HFF-Myc (cell line): Measurements from ENCODE around the gene KIZ.
A peak's percentile ranks its signal among the peaks of the same experiment; 100 is the strongest.

Source experiments
- DNase-seq: peaks from one replicate; pipeline ENCODE4 v3.0.0-alpha.2; 2011; ENCODE audit warnings: low read depth; ENCODE audit errors: extremely low read depth
- H3K4me3 ChIP-seq: replicated peaks from 2 replicates; pipeline ENCODE4 v1.5.1; 2011; ENCODE audit warnings: low read depth, mild to moderate bottlenecking, control low read depth, low read length
- TF ChIP-seq, protein P1 (sequence below): IDR thresholded peaks from 2 replicates; pipeline ENCODE4 v1.5.1; 2012; ENCODE audit warnings: mild to moderate bottlenecking, low read depth, low read length, control low read depth; ENCODE audit errors: missing control alignments

KIZ gene, protein sequence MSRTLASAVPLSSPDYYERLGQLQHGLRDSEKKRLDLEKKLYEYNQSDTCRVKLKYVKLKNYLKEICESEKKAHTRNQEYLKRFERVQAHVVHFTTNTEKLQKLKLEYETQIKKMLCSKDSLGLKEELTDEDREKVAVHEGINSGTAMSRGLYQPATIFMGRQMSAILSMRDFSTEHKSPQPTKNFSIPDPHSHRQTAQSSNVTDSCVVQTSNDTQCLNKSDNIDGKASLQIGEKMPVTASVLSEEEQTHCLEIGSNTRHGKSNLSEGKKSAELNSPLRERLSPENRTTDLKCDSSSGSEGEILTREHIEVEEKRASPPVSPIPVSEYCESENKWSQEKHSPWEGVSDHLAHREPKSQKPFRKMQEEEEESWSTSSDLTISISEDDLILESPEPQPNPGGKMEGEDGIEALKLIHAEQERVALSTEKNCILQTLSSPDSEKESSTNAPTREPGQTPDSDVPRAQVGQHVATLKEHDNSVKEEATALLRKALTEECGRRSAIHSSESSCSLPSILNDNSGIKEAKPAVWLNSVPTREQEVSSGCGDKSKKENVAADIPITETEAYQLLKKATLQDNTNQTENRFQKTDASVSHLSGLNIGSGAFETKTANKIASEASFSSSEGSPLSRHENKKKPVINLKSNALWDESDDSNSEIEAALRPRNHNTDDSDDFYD

DNA sequence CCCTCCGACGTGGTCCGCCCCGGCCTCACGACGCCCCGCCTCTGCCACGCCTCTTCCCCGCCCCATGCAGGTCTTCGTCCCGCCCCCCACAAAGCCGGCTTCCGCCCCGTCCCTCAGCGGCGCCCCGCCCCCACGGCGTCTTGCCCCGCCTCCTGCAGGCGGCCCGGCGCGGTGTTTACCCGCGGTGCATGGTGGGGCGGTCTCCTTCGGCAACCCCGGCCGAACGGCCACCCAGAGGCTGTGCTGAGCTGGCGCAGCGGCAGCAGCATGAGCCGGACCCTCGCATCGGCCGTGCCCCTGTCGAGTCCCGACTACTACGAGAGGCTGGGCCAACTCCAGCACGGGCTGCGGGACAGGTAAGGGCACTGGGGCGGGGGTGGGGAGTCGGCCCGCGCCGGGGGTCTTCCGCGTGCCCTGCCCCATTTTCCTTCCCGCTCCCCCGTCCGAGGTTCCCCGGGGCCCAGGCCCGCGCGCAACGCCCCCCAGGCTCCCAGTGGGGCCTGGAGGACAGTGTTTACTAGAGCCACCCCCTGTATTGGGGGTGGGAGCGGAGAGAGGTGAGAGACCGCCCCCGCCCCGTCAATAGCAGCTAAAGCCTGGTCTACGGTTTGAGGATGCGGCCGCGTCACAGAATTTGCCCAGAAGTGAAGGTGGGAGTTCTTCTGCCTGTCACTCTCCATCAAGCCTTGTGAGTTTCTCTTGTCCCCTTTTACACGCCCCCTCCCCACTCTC is at the start of gene KIZ:
Gene KIZ (plus strand): TSS at position 234 of the 732 bp plus-strand sequence. CDS start 34 bp downstream, at position 268.
- DNase-seq: peak; percentile 66
- H3K4me3 ChIP-seq: peak within 1 kb of the TSS; percentile 92
- TF ChIP-seq, protein P1, sequence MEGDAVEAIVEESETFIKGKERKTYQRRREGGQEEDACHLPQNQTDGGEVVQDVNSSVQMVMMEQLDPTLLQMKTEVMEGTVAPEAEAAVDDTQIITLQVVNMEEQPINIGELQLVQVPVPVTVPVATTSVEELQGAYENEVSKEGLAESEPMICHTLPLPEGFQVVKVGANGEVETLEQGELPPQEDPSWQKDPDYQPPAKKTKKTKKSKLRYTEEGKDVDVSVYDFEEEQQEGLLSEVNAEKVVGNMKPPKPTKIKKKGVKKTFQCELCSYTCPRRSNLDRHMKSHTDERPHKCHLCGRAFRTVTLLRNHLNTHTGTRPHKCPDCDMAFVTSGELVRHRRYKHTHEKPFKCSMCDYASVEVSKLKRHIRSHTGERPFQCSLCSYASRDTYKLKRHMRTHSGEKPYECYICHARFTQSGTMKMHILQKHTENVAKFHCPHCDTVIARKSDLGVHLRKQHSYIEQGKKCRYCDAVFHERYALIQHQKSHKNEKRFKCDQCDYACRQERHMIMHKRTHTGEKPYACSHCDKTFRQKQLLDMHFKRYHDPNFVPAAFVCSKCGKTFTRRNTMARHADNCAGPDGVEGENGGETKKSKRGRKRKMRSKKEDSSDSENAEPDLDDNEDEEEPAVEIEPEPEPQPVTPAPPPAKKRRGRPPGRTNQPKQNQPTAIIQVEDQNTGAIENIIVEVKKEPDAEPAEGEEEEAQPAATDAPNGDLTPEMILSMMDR: peak; percentile 13

DNA sequence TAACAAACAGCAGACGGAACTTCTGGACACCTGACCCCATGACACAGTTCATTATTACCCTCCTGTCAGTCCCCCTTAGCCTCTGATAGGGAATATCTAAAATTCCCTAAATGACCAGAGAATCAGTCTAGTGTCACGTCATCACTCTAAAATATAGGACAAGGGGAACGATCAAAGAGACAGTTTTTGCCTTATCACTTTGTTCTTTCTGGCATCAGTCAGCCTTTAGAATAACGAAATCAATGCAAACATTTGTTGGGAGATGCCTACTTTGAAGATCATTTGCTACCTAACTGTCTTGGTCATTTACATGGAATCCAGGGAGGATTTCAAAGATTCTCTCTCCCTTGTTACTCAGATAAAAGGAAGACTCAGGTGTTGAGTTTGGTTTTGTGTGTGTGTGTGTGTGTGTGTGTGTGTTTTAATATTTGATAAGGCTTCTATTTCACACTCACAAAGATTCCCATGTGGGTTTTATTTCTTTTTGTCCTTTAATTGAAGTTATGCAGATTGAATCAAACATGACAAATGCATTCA is 48.0 kb upstream of the KIZ start:
- no peak for DNase-seq

DNA sequence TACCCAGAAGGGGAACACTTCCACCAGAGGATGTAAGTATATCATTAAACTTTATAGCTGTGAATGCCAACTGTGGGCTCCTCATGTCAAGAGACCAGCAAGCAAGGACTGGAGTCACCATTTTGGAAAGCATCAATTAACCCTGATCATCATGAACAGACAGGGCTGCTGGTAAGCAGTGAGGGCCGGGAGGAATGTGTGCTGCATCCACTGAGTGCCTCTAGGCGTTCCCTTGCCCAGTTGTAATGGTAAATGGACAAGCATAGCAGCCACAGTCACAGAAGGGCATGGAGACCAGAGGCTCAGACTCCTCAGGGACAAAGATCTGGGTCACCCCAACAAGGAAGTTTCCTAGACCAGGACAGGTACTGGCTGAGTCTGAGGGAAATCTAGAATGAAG is 43.3 kb upstream of the KIZ start:
- H3K4me3 ChIP-seq: no peak overlapping the region
- no peak for DNase-seq
- TF ChIP-seq, protein P1: no peak

More for the DNA sequence above, 48.0 kb upstream of the KIZ start:
- H3K4me3 ChIP-seq: no peak overlapping the region
- TF ChIP-seq, protein P1: no peak

DNA sequence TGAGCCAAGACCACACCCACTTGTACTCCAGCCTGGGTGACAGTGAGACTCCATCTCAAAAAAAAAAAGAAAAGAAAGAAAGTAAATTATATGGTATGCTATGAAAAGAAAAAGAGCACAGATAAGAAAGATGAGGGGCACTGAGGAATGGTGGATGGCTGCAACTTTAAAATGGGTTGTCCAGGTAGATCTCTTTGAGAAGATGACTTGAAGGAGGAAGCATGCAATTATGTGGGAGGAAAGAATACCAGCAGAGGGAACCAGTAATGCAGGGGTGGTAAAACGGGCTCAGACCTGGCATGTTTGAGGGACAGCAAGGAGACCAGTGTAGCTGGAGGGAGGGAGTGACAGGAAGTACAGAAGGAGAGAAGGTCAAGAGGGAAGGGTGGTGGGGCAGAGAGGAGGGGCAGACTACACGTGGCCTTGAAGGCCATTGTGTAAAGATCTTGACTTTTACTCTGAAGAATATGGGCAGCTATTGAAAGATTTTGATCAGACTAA is 42.0 kb upstream of the KIZ start:
- TF ChIP-seq, protein P1: no peak
- no peak overlapping the region for H3K4me3 ChIP-seq
- DNase-seq: no peak

DNA sequence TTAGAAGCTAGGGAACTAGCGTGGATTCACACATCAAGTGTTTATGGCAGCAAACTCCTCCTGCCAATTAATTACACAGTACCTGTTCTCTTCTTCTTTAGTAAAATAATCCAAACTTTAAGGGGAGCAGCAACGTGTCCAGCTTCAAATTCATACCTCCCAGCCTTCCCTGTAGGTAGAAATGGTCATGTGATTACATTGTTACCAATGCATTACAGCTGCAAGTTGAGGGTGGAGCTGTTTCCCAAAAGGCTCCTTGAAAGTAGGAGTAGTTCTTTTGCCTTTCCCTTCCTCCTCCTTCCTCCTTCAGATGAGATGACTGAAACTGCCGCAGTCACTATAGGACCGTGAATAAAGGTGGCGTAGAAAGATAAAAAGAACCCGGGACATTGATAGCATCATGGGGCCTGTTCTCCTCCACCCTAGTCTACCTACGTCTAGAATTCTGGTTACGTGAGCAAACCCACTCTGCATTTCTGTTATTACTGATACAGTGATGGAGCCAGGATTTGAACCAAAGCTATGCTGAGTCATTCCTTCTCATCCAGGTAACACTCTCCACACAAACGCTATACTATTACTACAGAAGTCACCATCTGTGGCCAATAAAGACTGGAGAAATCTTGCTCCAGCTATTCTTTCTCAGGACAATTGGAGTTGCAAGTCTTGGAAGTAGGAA is 37.9 kb upstream of the KIZ start:
- no peak overlapping the region for H3K4me3 ChIP-seq
- TF ChIP-seq, protein P1: no peak
- DNase-seq: no peak

DNA sequence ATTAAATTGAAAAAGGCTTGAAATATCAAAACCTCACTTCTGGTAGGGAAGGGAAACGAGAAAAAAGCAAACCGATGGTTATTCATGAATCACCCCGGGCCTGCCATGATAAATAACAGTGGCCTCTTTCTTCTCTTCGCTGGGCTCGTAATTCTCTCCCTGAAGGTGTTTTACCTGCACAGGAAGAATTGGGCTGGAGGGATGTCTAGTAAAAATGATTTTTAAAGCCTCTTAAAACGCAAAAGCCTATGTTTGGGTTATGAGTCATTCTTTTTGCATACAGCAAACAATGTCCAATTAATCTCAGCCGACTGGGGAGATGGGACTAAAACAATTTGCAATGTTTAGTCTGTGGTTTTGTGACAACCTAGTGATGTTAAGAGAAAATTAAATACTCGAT is 36.5 kb upstream of the KIZ start:
- DNase-seq: no peak
- TF ChIP-seq, protein P1: no peak
- H3K4me3 ChIP-seq: no peak overlapping the region
